GM12878 (cell line): ENCODE data around the gene HNRNPH3. TPM values are rescaled to one million over a fixed set of nuclear protein-coding genes. Genes with fewer than 3 reads are reported as not detected.

Source experiments
- ATAC-seq: fragments of 200-7000 bp; cut with Tn5 transposase; 3 replicates; pipeline ENCODE4 v1.9.1; 2020; ENCODE audit warnings: mild to moderate bottlenecking, moderate library complexity
- BruUV-seq: library from RNA; stranded (reverse); fragments of 400-500 nt; replicated peaks from 2 replicates; lab custom pipeline; 2021; lab: Mats Ljungman, UMichigan
- CTCF ChIA-PET: fragments of 300-600 bp; sonication (Branson Sonifier 250); formaldehyde crosslinking; extraction: SDS; loops from one replicate; lab custom pipeline; 2021; ENCODE audit warnings: inconsistent platforms; lab: Yijun Ruan, JAX
- POLR2A ChIA-PET: fragments of 350-600 bp; formaldehyde crosslinking; extraction: SDS; loops from one replicate; lab custom pipeline; 2021; ENCODE audit warnings: inconsistent platforms; lab: Charles Lee
- RAD21 ChIA-PET: fragments of 300-600 bp; sonication (Branson Sonifier 250); formaldehyde crosslinking; loops from one replicate; lab custom pipeline; 2023; ENCODE audit warnings: antibody characterized with exemption; ENCODE audit not compliant: unreplicated experiment; lab: Charles Lee
- SMC1A ChIA-PET: fragments of 300-600 bp; sonication (Branson Sonifier 250); formaldehyde crosslinking; loops from one replicate; lab custom pipeline; 2023; ENCODE audit not compliant: unreplicated experiment, uncharacterized antibody; lab: Charles Lee
- DNase-seq: peaks from one replicate; pipeline ENCODE4 v3.0.0-alpha.2; 2011; ENCODE audit warnings: low read depth, low spot score
- FAIRE-seq: peaks from 3 replicates; lab custom pipeline; 2011; peaks lifted over from hg19 to GRCh38; lab: Jason Lieb, UNC
- H2AFZ ChIP-seq: 2 replicates; pipeline ENCODE4 v1.6.0; 2011; ENCODE audit warnings: low read depth, low read length, control low read depth; ENCODE audit not compliant: control insufficient read depth
- H3K27ac ChIP-seq: 2 replicates; pipeline ENCODE4 v1.5.1; 2011; ENCODE audit warnings: control low read depth; ENCODE audit not compliant: control insufficient read depth, insufficient read depth
- H3K27me3 ChIP-seq, 2 experiments: replicated peaks in 1 of 2; 2 replicates each; pipeline versions ENCODE4 v1.6.0 to v1.6.1; 2011; ENCODE audit warnings: low read length in 1 of 2; ENCODE audit not compliant: control insufficient read depth in 2 of 2, insufficient read depth in 2 of 2
- H3K36me3 ChIP-seq, 2 experiments: 2 replicates each; pipeline ENCODE4 v1.5.1; 2011; ENCODE audit warnings: low read length in 1 of 2; ENCODE audit not compliant: control insufficient read depth in 2 of 2, insufficient read depth in 2 of 2
- H3K4me1 ChIP-seq: 2 replicates; pipeline ENCODE4 v1.6.1; 2011; ENCODE audit warnings: mild to moderate bottlenecking, low read length, moderate library complexity, mixed read lengths; ENCODE audit not compliant: control insufficient read depth, insufficient read depth
- H3K4me2 ChIP-seq: 2 replicates; pipeline ENCODE4 v1.6.0; 2011; ENCODE audit warnings: control low read depth; ENCODE audit not compliant: control insufficient read depth, insufficient read depth
- H3K4me3 ChIP-seq: fragments of 200-600 bp; sonication (generic); 2 replicates; pipeline ENCODE4 v1.5.1; 2016
- H3K79me2 ChIP-seq: 2 replicates; pipeline ENCODE4 v1.6.0; 2011; ENCODE audit warnings: low read length; ENCODE audit not compliant: control insufficient read depth, insufficient read depth
- H3K9ac ChIP-seq: 2 replicates; pipeline ENCODE4 v1.8.0; 2011; ENCODE audit warnings: low read length, control low read depth, mixed read lengths; ENCODE audit not compliant: control insufficient read depth, insufficient read depth
- H3K9me3 ChIP-seq: replicated peaks from 3 replicates; pipeline ENCODE4 v1.5.1; 2011; ENCODE audit warnings: mild to moderate bottlenecking, low read length; ENCODE audit not compliant: control insufficient read depth, insufficient read depth
- H4K20me1 ChIP-seq: 2 replicates; pipeline ENCODE4 v1.6.0; 2011; ENCODE audit not compliant: control insufficient read depth, insufficient read depth
- CREM ChIP-seq: IDR thresholded peaks from 2 replicates; pipeline ENCODE4 v1.6.1; 2014; ENCODE audit warnings: antibody characterized with exemption, low read depth
- ESRRA ChIP-seq: IDR thresholded peaks from 2 replicates; pipeline ENCODE4 v1.6.1; 2012; ENCODE audit warnings: mild to moderate bottlenecking, low read length, improper control_type of control experiment
- ETV6 ChIP-seq, 2 experiments: fragments of 450-650 bp in 1 of 2; IDR thresholded peaks in 1 of 2; conservative IDR thresholded peaks in 1 of 2; 2 replicates each; pipeline ENCODE4 v1.6.1; 2014; ENCODE audit warnings: antibody characterized with exemption in 1 of 2, borderline replicate concordance in 1 of 2, low read depth in 1 of 2, mild to moderate bottlenecking in 1 of 2, moderate library complexity in 1 of 2
- FOXM1 ChIP-seq: IDR thresholded peaks from 2 replicates; pipeline ENCODE4 v1.6.1; 2012; ENCODE audit warnings: low read depth, mild to moderate bottlenecking, inconsistent platforms, low read length, moderate library complexity
- HDGF ChIP-seq: fragments of 450-650 bp; IDR thresholded peaks from 2 replicates; pipeline ENCODE4 v1.6.1; 2016; ENCODE audit warnings: antibody characterized with exemption
- NBN ChIP-seq: fragments of 450-650 bp; IDR thresholded peaks from 2 replicates; pipeline ENCODE4 v1.6.1; 2016
- POLR2AphosphoS2 ChIP-seq: IDR thresholded peaks from 2 replicates; pipeline ENCODE4 v1.6.1; 2011; ENCODE audit warnings: low read depth, mild to moderate bottlenecking, low read length, improper control_type of control experiment, moderate library complexity
- RBBP5 ChIP-seq: fragments of 200-600 bp; sonication (generic); conservative IDR thresholded peaks from 2 replicates; pipeline ENCODE4 v1.6.1; 2016
- SMAD1 ChIP-seq: fragments of 450-650 bp; IDR thresholded peaks from 2 replicates; pipeline ENCODE4 v1.6.1; 2018; ENCODE audit warnings: mild to moderate bottlenecking, low read depth; ENCODE audit not compliant: partially characterized antibody
- SMC3 ChIP-seq: IDR thresholded peaks from 2 replicates; pipeline ENCODE4 v1.6.1; 2011; ENCODE audit warnings: low read length, improper control_type of control experiment, borderline replicate concordance
- SREBF1 ChIP-seq: IDR thresholded peaks from 2 replicates; pipeline ENCODE4 v1.6.1; 2012; ENCODE audit warnings: mild to moderate bottlenecking, low read length
- TCF3 ChIP-seq: IDR thresholded peaks from 2 replicates; pipeline ENCODE4 v1.6.1; 2012; ENCODE audit warnings: low read depth, mild to moderate bottlenecking, low read length, borderline replicate concordance; ENCODE audit not compliant: insufficient read depth
- YBX1 ChIP-seq: fragments of 450-650 bp; IDR thresholded peaks from 2 replicates; pipeline ENCODE4 v1.6.1; 2016; ENCODE audit warnings: antibody characterized with exemption
- ZBTB11 ChIP-seq: fragments of 450-650 bp; formaldehyde crosslinking; IDR thresholded peaks from 2 replicates; pipeline ENCODE4 v1.5.0; 2022; ENCODE audit warnings: mild to moderate bottlenecking, missing genetic modification characterization
- ZBTB4 ChIP-seq: fragments of 450-650 bp; formaldehyde crosslinking; IDR thresholded peaks from 2 replicates; pipeline ENCODE4 v1.4.0; 2022; ENCODE audit warnings: mild to moderate bottlenecking, moderate library complexity
- WGBS: methylation state at CpG from one replicate; pipeline ENCODE4 v1.1.6; 2016; ENCODE audit warnings: low lambda C conversion rate; ENCODE audit not compliant: insufficient replicate concordance, insufficient coverage; ENCODE audit errors: missing lambda C conversion rate; 5-methylcytosine and 5-hydroxymethylcytosine counted together
- in situ Hi-C: fragments of 300-500 bp; cut with MboI; formaldehyde crosslinking; loops from 9 replicates; pipeline ENCODE4 v1.14.3; 2018; ENCODE audit warnings: mixed read lengths
- intact Hi-C: fragments of 100-400 bp; cut with micrococcal nuclease; formaldehyde crosslinking; loops from one replicate; pipeline ENCODE4 v1.14.2; 2022; ENCODE audit not compliant: unreplicated experiment
- polyA plus RNA-seq, 11 experiments: library from polyadenylated mRNA; depleted of rRNA in 4 of 11; unstranded in 6 of 11; stranded (reverse) in 5 of 11; fragments of >200 nt; fragmentation: Nextera tagmentation in 4 of 11; fragmentation: Illumina TruSeq in 1 of 11; extraction: Ambion mirVana in 4 of 11; extraction: Trizol in 1 of 11; gene quantifications; 1 replicate in 1 of 11; 2 replicates in 10 of 11; pipeline versions ENCODE4 v1.2.1 to v1.2.3, GENCODE V29; 2011 to 2016; ENCODE audit warnings: inconsistent platforms in 2 of 11, missing spikeins in 2 of 11, low read depth in 1 of 11
- total RNA-seq, 4 experiments: library from RNA; depleted of rRNA in 3 of 4; stranded (reverse); fragments of >200 nt in 3 of 4; fragmentation: Illumina TruSeq in 1 of 4; extraction: Trizol in 1 of 4; gene quantifications; 2 replicates each; pipeline versions ENCODE4 v1.2.1 to v1.2.3, GENCODE V29; 2013 to 2021
- TF ChIP-seq, protein P1 (sequence below): IDR thresholded peaks from 2 replicates; pipeline ENCODE4 v1.6.1; 2012; ENCODE audit warnings: low read depth, low read length, improper control_type of control experiment

The HNRNPH3 gene
- total and polyA plus RNA-seq, 10 of the 15 experiments (the other 5 are each of a cell fraction or from before 2014, with no cell fraction given), result 20.1 to 292 (median 121) TPM

- Histone ChIP-seq H3K36me3 (no peaks in the 10 kb centered on the region), H3K4me3 (no peak overlapping the region), H3K27me3 (no peaks in the 10 kb centered on the region), H4K20me1 (no peaks in the 10 kb centered on the region), H2AFZ (no peak overlapping the region), H3K79me2 (no peaks in the 10 kb centered on the region), H3K27ac (no peak overlapping the region), H3K9ac (no peak overlapping the region), H3K9me3 (no peaks in the 10 kb centered on the region), H3K4me2 (no peak overlapping the region), H3K4me1 (peaks cover 16% of the 10 kb centered on the region)
- WGBS, result 60% methylated on average over 7 of the region's 7 CpGs
- SMC1A ChIA-PET, result interaction anchor here (0.9 to 6.1 kb wide), 8 partner anchors 11 to 515 kb away, joined by 3 to 159 read pairs (median 4); no protein-coding TSS in a partner anchor
- no TSS peak for BruUV-seq
- FAIRE-seq (no peak), ATAC-seq (no peak), DNase-seq (no peak)
- in situ Hi-C loops (loop anchor here (5.0 kb wide), 1 partner anchor 452 kb away; no protein-coding TSS in a partner anchor), intact Hi-C loops (loop anchor here (2.0 to 5.0 kb wide), 2 partner anchors 147 to 232 kb away; no protein-coding TSS in a partner anchor)
- POLR2A ChIA-PET, result no interaction called here
- RAD21 ChIA-PET, result interaction anchor here (0.8 to 7.0 kb wide), 6 partner anchors 9 to 516 kb away, joined by 4 to 160 read pairs (median 18); no protein-coding TSS in a partner anchor
- CTCF ChIA-PET, result interaction anchor here (1.4 to 6.5 kb wide), 8 partner anchors 10 to 516 kb away, joined by 3 to 267 read pairs (median 41); no protein-coding TSS in a partner anchor
- TF ChIP-seq FOXM1, result no peak
- TF ChIP-seq YBX1, result no peak
- TF ChIP-seq TCF3, result no peak
- TF ChIP-seq POLR2AphosphoS2, result no peak
- TF ChIP-seq RBBP5, result no peak
- TF ChIP-seq ZBTB11 (CRISPR knock-in tag), result no peak
- no peak for TF ChIP-seq SREBF1
- no peak for TF ChIP-seq SMC3
- TF ChIP-seq, protein P1, sequence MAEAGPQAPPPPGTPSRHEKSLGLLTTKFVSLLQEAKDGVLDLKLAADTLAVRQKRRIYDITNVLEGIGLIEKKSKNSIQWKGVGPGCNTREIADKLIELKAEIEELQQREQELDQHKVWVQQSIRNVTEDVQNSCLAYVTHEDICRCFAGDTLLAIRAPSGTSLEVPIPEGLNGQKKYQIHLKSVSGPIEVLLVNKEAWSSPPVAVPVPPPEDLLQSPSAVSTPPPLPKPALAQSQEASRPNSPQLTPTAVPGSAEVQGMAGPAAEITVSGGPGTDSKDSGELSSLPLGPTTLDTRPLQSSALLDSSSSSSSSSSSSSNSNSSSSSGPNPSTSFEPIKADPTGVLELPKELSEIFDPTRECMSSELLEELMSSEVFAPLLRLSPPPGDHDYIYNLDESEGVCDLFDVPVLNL, result no peak
- TF ChIP-seq HDGF, result no peak
- no peak for TF ChIP-seq ETV6 (conservative IDR thresholded peaks at IDR 0.05 in 1 of 2, IDR thresholded peaks at IDR 0.05 in 1 of 2; ENCODE audit: borderline replicate concordance in 1 of 2, low read depth in 1 of 2)
- TF ChIP-seq ESRRA, result no peak
- TF ChIP-seq ZBTB4 (CRISPR knock-in tag), result no peak
- TF ChIP-seq NBN, result no peak
- no peak for TF ChIP-seq CREM
- TF ChIP-seq SMAD1, result no peak
Measured at GRCh38 chr10:68303849-68304412, 27.9 kb upstream of the HNRNPH3 start.
